GM10248 (cell line): ENCODE data around the gene GRK7.

Experiments
- CTCF ChIA-PET: fragments of 300-600 bp; sonication (Branson Sonifier 250); formaldehyde crosslinking; extraction: SDS; loops from one replicate; lab custom pipeline; 2021; ENCODE audit warnings: antibody characterized with exemption; lab: Yijun Ruan, JAX
- POLR2A ChIA-PET: fragments of 350-650 bp; sonication (Branson Sonifier 250); formaldehyde crosslinking; extraction: SDS; loops from one replicate; lab custom pipeline; 2020; ENCODE audit warnings: antibody characterized with exemption; lab: Yijun Ruan, JAX
- DNase-seq: peaks from one replicate; pipeline ENCODE4 v3.0.0; 2012; ENCODE audit errors: extremely low spot score
- CTCF ChIP-seq: IDR thresholded peaks from 2 replicates; pipeline ENCODE4 v1.5.1; 2012; ENCODE audit warnings: mild to moderate bottlenecking, low read depth; ENCODE audit errors: extremely low read depth, missing control alignments, control extremely low read depth

GRK7 gene

GRCh38 chr3:141777957-141778813 lies 15.0 kb downstream of the GRK7 start:
- ChIA-PET POLR2A (no interaction called here), CTCF (interaction anchor here (1.2 to 1.8 kb wide), 3 partner anchors 11 to 19 kb away, joined by 3 to 8 read pairs (median 3); no protein-coding TSS in a partner anchor)
- TF ChIP-seq CTCF: no peak
- no peak for DNase-seq

GRCh38 chr3:141779667-141780066 lies 16.5 kb downstream of the GRK7 start:
- DNase-seq: no peak
- no peak for TF ChIP-seq CTCF
- POLR2A ChIA-PET: no interaction called here
- CTCF ChIA-PET: no interaction called here

- POLR2A ChIA-PET: interaction anchor here (0.5 kb wide), 1 partner anchor 95 kb away, joined by 5 read pairs; no protein-coding TSS in a partner anchor
- TF ChIP-seq CTCF: no peak
- CTCF ChIA-PET: interaction anchor here (1.5 to 2.1 kb wide), 2 partner anchors 10 to 138 kb away, joined by 4 to 5 read pairs; no protein-coding TSS in a partner anchor
- DNase-seq: no peak
Observed at GRCh38 chr3:141782386-141782932, 19.3 kb downstream of the GRK7 start.

- ChIA-PET CTCF (interaction anchor here (1.1 to 2.1 kb wide), 3 partner anchors 11 to 139 kb away, joined by 3 to 5 read pairs (median 4); no protein-coding TSS in a partner anchor), POLR2A (no interaction called here)
- no peak for TF ChIP-seq CTCF
- no peak for DNase-seq
Observed at GRCh38 chr3:141783632-141784031, 20.4 kb downstream of the GRK7 start.

GRCh38 chr3:141784096-141784495 lies 20.9 kb downstream of the GRK7 start:
- POLR2A ChIA-PET: no interaction called here
- no peak for DNase-seq
- CTCF ChIA-PET: interaction anchor here (1.1 to 1.5 kb wide), 2 partner anchors 84 to 139 kb away, joined by 3 to 4 read pairs; no protein-coding TSS in a partner anchor
- no peak for TF ChIP-seq CTCF

- POLR2A ChIA-PET: no interaction called here
- no peak for TF ChIP-seq CTCF
- no peak for DNase-seq
- CTCF ChIA-PET: no interaction called here
Observed at GRCh38 chr3:141784531-141784930, 21.3 kb downstream of the GRK7 start.
